ENCODE measurements around the gene MCM3. TPM values are rescaled to one million over a fixed set of nuclear protein-coding genes. Genes with fewer than 3 reads are reported as not detected.
A peak's percentile ranks its signal among the peaks of the same experiment; 100 is the strongest.

The MCM3 gene
- total and polyA plus RNA-seq, 2 of the 4 experiments (the other 2 are of a cell fraction), result 54.6 to 66.5 TPM

- no peaks in the 10 kb centered on the region for H3K79me1 ChIP-seq (ENCODE audit: low read depth in 1 of 2, low read length in 2 of 2)
- H3K27me3 ChIP-seq (ENCODE audit: control insufficient read depth, insufficient read depth, low read length), result peaks cover 8% of the 10 kb centered on the region
- no peak overlapping the region for H4K8ac ChIP-seq (ENCODE audit: low read depth in 2 of 2, low read length in 2 of 2)
- no TSS peak for BruUV-seq (replicated peaks)
- no peaks in the 10 kb centered on the region for H3K36me3 ChIP-seq (ENCODE audit: control insufficient read depth, insufficient read depth, low read length)
- no peak overlapping the region for H2BK120ac ChIP-seq (ENCODE audit: low read depth, low read length)
- no peaks in the 10 kb centered on the region for H3K9me1 ChIP-seq (ENCODE audit: insufficient read depth, low read length)
- TF ChIP-seq CEBPB (IDR thresholded peaks at IDR 0.05; ENCODE audit: low read depth, low read length) (peak; percentile 83), FOS (IDR thresholded peaks at IDR 0.05; ENCODE audit: low read depth, low read length) (peak; percentile 46; the same call in 1 of the 2 replicates)
- TF ChIP-seq, protein P1, sequence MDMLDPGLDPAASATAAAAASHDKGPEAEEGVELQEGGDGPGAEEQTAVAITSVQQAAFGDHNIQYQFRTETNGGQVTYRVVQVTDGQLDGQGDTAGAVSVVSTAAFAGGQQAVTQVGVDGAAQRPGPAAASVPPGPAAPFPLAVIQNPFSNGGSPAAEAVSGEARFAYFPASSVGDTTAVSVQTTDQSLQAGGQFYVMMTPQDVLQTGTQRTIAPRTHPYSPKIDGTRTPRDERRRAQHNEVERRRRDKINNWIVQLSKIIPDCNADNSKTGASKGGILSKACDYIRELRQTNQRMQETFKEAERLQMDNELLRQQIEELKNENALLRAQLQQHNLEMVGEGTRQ (IDR thresholded peaks at IDR 0.05; ENCODE audit: low read depth, low read length), result no peak
- H4K5ac ChIP-seq (ENCODE audit: low read depth, low read length), result no peak overlapping the region
- H3K4me2 ChIP-seq (ENCODE audit: low read depth, low read length), result no peak overlapping the region
- peak; percentile 61 for DNase-seq
- WGBS, 2 experiments (ENCODE audit: extremely low coverage in 2 of 2, insufficient read length in 1 of 2), result no CpG with 5 or more reads among the region's 4 CpGs
- no peak overlapping the region for H3K27ac ChIP-seq (ENCODE audit: insufficient read depth, low read length)
- ATAC-seq (ENCODE audit: low read depth), result peak; percentile 80
- ChIA-PET POLR2A (ENCODE audit: unreplicated experiment) (no interaction called here), CTCF (no interaction called here)
- no peak overlapping the region for H4K91ac ChIP-seq (ENCODE audit: insufficient read depth, low read depth, low read length)
- H3K9me3 ChIP-seq (ENCODE audit: control insufficient read depth, insufficient read depth, low read length), result no peaks in the 10 kb centered on the region
- H3K23ac ChIP-seq (ENCODE audit: low read depth, low read length), result no peak overlapping the region
- no peak overlapping the region for H3K56ac ChIP-seq (ENCODE audit: extremely low read depth, insufficient read depth, low read length)
- dilution Hi-C loops (cut with HindIII; ENCODE audit: low sequenced_read_pairs, unreplicated experiment), result no loop called here
- intact Hi-C loops (cut with micrococcal nuclease), result no loop called here
- in situ Hi-C loops (cut with MboI; ENCODE audit: low sequenced_read_pairs), result no loop called here
- peaks cover 2% of the 10 kb centered on the region for H3K4me1 ChIP-seq (ENCODE audit: control insufficient read depth, insufficient read depth, low read length)
- H3K14ac ChIP-seq (replicated peaks; ENCODE audit: low read depth, low read length), result no peak overlapping the region
- no peak overlapping the region for H2AK5ac ChIP-seq (ENCODE audit: low read depth, low read length)
- peak overlapping the region; percentile 59 for H2AFZ ChIP-seq (replicated peaks; ENCODE audit: low read length, poor library complexity)
- H2AK9ac ChIP-seq (replicated peaks; ENCODE audit: low read depth, low read length, poor library complexity), result no peak overlapping the region
- H2BK15ac ChIP-seq (ENCODE audit: low read depth, low read length), result no peak overlapping the region
- no peak overlapping the region for H3K9ac ChIP-seq (ENCODE audit: low read depth, low read length)
- H2BK5ac ChIP-seq (ENCODE audit: low read depth, low read length, poor library complexity, severe bottlenecking), result no peak overlapping the region
- no peak overlapping the region for H2BK20ac ChIP-seq (ENCODE audit: low read depth, low read length)
- no peak overlapping the region for H3K18ac ChIP-seq (ENCODE audit: low read depth, low read length)
- no peaks in the 10 kb centered on the region for H4K20me1 ChIP-seq (ENCODE audit: insufficient read depth, low read length)
- no peak overlapping the region for H3K4ac ChIP-seq (ENCODE audit: low read depth, low read length)
- H3K4me3 ChIP-seq (ENCODE audit: insufficient read depth, low read depth, low read length), result no peak overlapping the region
These were observed 33.5 kb upstream of the MCM3 start for GRCh38 chr6:52317841-52318581.

Data from IMR-90 (cell line).